Testis (tissue), 3 donors: ENCODE measurements around the gene CUX1. TPM values are rescaled to one million over a fixed set of nuclear protein-coding genes. Genes with fewer than 3 reads are reported as not detected.

Experiments
- DNase-seq: peaks from one replicate; pipeline ENCODE4 v3.0.0-alpha.2; 2019
- H3K27ac ChIP-seq, 2 donors: fragments of 200-600 bp; sonication (generic); one replicate each; pipeline ENCODE4 v1.5.1; 2019
- H3K27me3 ChIP-seq: fragments of 200-600 bp; sonication (generic); one replicate; pipeline ENCODE4 v1.5.1; 2019
- H3K36me3 ChIP-seq: fragments of 200-600 bp; sonication (generic); one replicate; pipeline ENCODE4 v1.5.1; 2017; ENCODE audit warnings: low read depth; ENCODE audit errors: missing control alignments
- H3K4me1 ChIP-seq: fragments of 200-600 bp; sonication (generic); one replicate; pipeline ENCODE4 v1.5.1; 2019
- H3K4me3 ChIP-seq, 2 donors: fragments of 200-600 bp; sonication (generic); one replicate each; pipeline ENCODE4 v1.5.1; 2017 to 2019
- H3K9me3 ChIP-seq: fragments of 200-600 bp; sonication (generic); one replicate; pipeline ENCODE4 v1.5.1; 2017
- CTCF ChIP-seq, 3 experiments: fragments of 450-650 bp in 2 of 3; fragments of 200-600 bp in 1 of 3; sonication (generic) in 1 of 3; IDR thresholded peaks; one replicate each; pipeline ENCODE4 v1.5.1; 2016 to 2019; ENCODE audit warnings: antibody characterized with exemption in 3 of 3, mild to moderate bottlenecking in 2 of 3, moderate library complexity in 1 of 3
- POLR2A ChIP-seq: fragments of 450-650 bp; IDR thresholded peaks from one replicate; pipeline ENCODE4 v1.6.1; 2017; ENCODE audit warnings: antibody characterized with exemption, mild to moderate bottlenecking, moderate library complexity
- WGBS, 2 donors: methylation state at CpG; one replicate each; pipeline ENCODE4 v1.1.5; 2018; 5-methylcytosine and 5-hydroxymethylcytosine counted together
- intact Hi-C: fragments of 100-400 bp; cut with DNase I; formaldehyde crosslinking; loops from one replicate; pipeline ENCODE4 v1.15.1; 2023; ENCODE audit warnings: low total_unique reads
- polyA plus RNA-seq: library from polyadenylated mRNA; stranded (reverse); fragments of 350-450 nt; fragmentation: Illumina TruSeq; extraction: RNeasy Lipid Tissue Mini Kit (QIAGEN cat#74804); gene quantifications from one replicate; pipeline ENCODE4 v1.2.3, GENCODE V29; 2014; ENCODE audit warnings: low read depth, low replicate concordance; ENCODE audit not compliant: insufficient read depth
- total RNA-seq, 2 donors: library from RNA; depleted of rRNA; stranded (reverse); fragments of >200 nt; gene quantifications; one replicate each; pipeline ENCODE4 v1.2.3, GENCODE V29; 2016

The CUX1 gene
- total and polyA plus RNA-seq, 3 donors from 2014 or later: 30.8 to 46.3 (median 43.1) TPM

- Histone ChIP-seq H3K27me3 (no peaks in the 10 kb centered on the region), H3K4me1 (no peaks in the 10 kb centered on the region), H3K4me3 (no peak overlapping the region), H3K9me3 (no peaks in the 10 kb centered on the region), H3K27ac (no peak overlapping the region), H3K36me3 (no peaks in the 10 kb centered on the region)
- intact Hi-C loops: no loop called here
- 81 to 89% methylated on average over 5 of the region's 5 CpGs for WGBS, 2 donors
- TF ChIP-seq POLR2A (no peak), CTCF (IDR thresholded peaks at IDR 0.05) (no peak)
- no peak for DNase-seq
Observed at GRCh38 chr7:102085218-102085772, 267.9 kb downstream of the CUX1 start.

GRCh38 chr7:102089175-102090098, 272.0 kb downstream of the CUX1 start:
- intact Hi-C loops: no loop called here
- Histone ChIP-seq H3K27ac (no peak overlapping the region), H3K9me3 (no peaks in the 10 kb centered on the region), H3K27me3 (no peaks in the 10 kb centered on the region), H3K4me1 (no peaks in the 10 kb centered on the region), H3K36me3 (no peaks in the 10 kb centered on the region), H3K4me3 (no peak overlapping the region)
- TF ChIP-seq POLR2A: no peak
- no peak for TF ChIP-seq CTCF (IDR thresholded peaks at IDR 0.05)
- 90 to 95% methylated on average over 4 of the region's 4 CpGs for WGBS, 2 donors
- DNase-seq: no peak

GRCh38 chr7:102093599-102094315, 276.3 kb downstream of the CUX1 start:
- WGBS, 2 donors: 72 to 73% methylated on average over 14 of the region's 14 CpGs
- Histone ChIP-seq H3K27me3 (no peaks in the 10 kb centered on the region), H3K36me3 (no peaks in the 10 kb centered on the region), H3K27ac (no peak overlapping the region), H3K4me3 (no peak overlapping the region), H3K9me3 (no peaks in the 10 kb centered on the region), H3K4me1 (no peaks in the 10 kb centered on the region)
- intact Hi-C loops: no loop called here
- TF ChIP-seq POLR2A (no peak), CTCF (IDR thresholded peaks at IDR 0.05) (no peak)
- DNase-seq: no peak

GRCh38 chr7:102094316-102094650, 276.9 kb downstream of the CUX1 start:
- 72 to 78% methylated on average over 4 of the region's 4 CpGs for WGBS, 2 donors
- H3K27me3 ChIP-seq: no peaks in the 10 kb centered on the region
- TF ChIP-seq CTCF (IDR thresholded peaks at IDR 0.05) (no peak), POLR2A (no peak)
- no peak overlapping the region for H3K27ac ChIP-seq
- no peaks in the 10 kb centered on the region for H3K4me1 ChIP-seq
- DNase-seq: no peak
- H3K4me3 ChIP-seq: no peak overlapping the region
- no peaks in the 10 kb centered on the region for H3K9me3 ChIP-seq
- intact Hi-C loops: no loop called here
- H3K36me3 ChIP-seq: no peaks in the 10 kb centered on the region
